Hair follicular keratinocyte (primary cell): Measurements from ENCODE around the gene GKAP1. TPM values are rescaled to one million over a fixed set of nuclear protein-coding genes. Genes with fewer than 3 reads are reported as not detected.

Experiments used
- total RNA-seq: library from RNA; depleted of rRNA; stranded (reverse); fragments of >200 nt; gene quantifications from 2 replicates; pipeline ENCODE4 v1.2.3, GENCODE V29; 2015

GKAP1 gene
- 0.08 and 0.80 TPM in 2 replicates for total RNA-seq

GRCh38 chr9:83817356-83818278 is at the start of gene GKAP1:
Gene GKAP1 (minus strand): TSS chr9:83817769. CDS start chr9:83806517, 11,252 bp downstream.

GRCh38 chr9:83707768-83708514 is 109.6 kb downstream of the GKAP1 start, which contains the start of gene UBQLN1:
Gene UBQLN1 (minus strand): TSS chr9:83707958. CDS start chr9:83707679, 279 bp downstream.

Other genes starting within 250 kb of the GKAP1 start
- gene IDNK, start 194.6 kb downstream of the GKAP1 start, total RNA-seq = 2.3 and 3.3 TPM in 2 replicates
- gene UBQLN1, start 109.8 kb downstream of the GKAP1 start, total RNA-seq = 81.9 and 91.7 TPM in 2 replicates
- 1.4 and 2.3 TPM in 2 replicates for gene KIF27, start 103.7 kb upstream of the GKAP1 start, total RNA-seq
- 437 and 549 TPM in 2 replicates for gene HNRNPK, start 162.4 kb upstream of the GKAP1 start, total RNA-seq
- 2.3 and 4.4 TPM in 2 replicates for gene RMI1, start 163.0 kb upstream of the GKAP1 start, total RNA-seq